CD8-positive, alpha-beta memory T cell (primary cell): ENCODE results near the gene AP4E1. TPM values are rescaled to one million over a fixed set of nuclear protein-coding genes. Genes with fewer than 3 reads are reported as not detected.

ENCODE experiments used
- CTCF ChIA-PET: fragments of 350-600 bp; sonication (Branson Sonifier 250); formaldehyde crosslinking; loops from one replicate; lab custom pipeline; 2021; ENCODE audit warnings: antibody characterized with exemption; lab: Charles Lee
- POLR2A ChIA-PET: fragments of 350-600 bp; sonication (Branson Sonifier 250); formaldehyde crosslinking; loops from one replicate; lab custom pipeline; 2021; ENCODE audit warnings: antibody characterized with exemption; lab: Charles Lee
- DNase-seq, 5 donors: peaks; one replicate each; pipeline versions ENCODE4 v3.0.0 to v3.0.0-alpha.2; 2020 to 2022; ENCODE audit warnings: mixed read lengths in 1 of 5
- H3K27ac ChIP-seq: one replicate; pipeline ENCODE4 v1.7.0; 2013; ENCODE audit warnings: low read depth, mild to moderate bottlenecking, low read length, moderate library complexity
- H3K27me3 ChIP-seq: 2 replicates; pipeline ENCODE4 v1.7.0; 2013; ENCODE audit warnings: low read length, mild to moderate bottlenecking; ENCODE audit not compliant: insufficient read depth, poor library complexity, severe bottlenecking
- H3K36me3 ChIP-seq: 2 replicates; pipeline ENCODE4 v1.7.0; 2013; ENCODE audit warnings: mild to moderate bottlenecking, low read length, moderate library complexity; ENCODE audit not compliant: insufficient read depth
- H3K4me1 ChIP-seq: 2 replicates; pipeline ENCODE4 v1.7.0; 2013; ENCODE audit warnings: mild to moderate bottlenecking, low read length, moderate library complexity; ENCODE audit not compliant: insufficient read depth
- H3K4me3 ChIP-seq: 2 replicates; pipeline ENCODE4 v1.7.0; 2013; ENCODE audit warnings: mild to moderate bottlenecking, low read length
- H3K9me3 ChIP-seq: 2 replicates; pipeline ENCODE4 v1.7.0; 2013; ENCODE audit warnings: mild to moderate bottlenecking, low read length
- H3K27ac Mint-ChIP-seq, 8 donors: one replicate each; pipeline ENCODE4 v1.8.0; 2020 to 2021; ENCODE audit warnings: mixed read lengths in 8 of 8, mild to moderate bottlenecking in 6 of 8, inconsistent platforms in 3 of 8, moderate library complexity in 3 of 8
- H3K27me3 Mint-ChIP-seq, 2 donors: one replicate each; pipeline ENCODE4 v1.8.0; 2020 to 2021; ENCODE audit warnings: mixed read lengths in 2 of 2, mild to moderate bottlenecking in 1 of 2, moderate library complexity in 1 of 2
- H3K36me3 Mint-ChIP-seq, 3 donors: one replicate each; pipeline ENCODE4 v1.8.0; 2020 to 2021; ENCODE audit warnings: mixed read lengths in 3 of 3, inconsistent platforms in 1 of 3, mild to moderate bottlenecking in 1 of 3
- H3K4me1 Mint-ChIP-seq, 3 donors: one replicate each; pipeline ENCODE4 v1.8.0; 2020 to 2021; ENCODE audit warnings: mixed read lengths in 3 of 3, inconsistent platforms in 1 of 3, mild to moderate bottlenecking in 1 of 3
- H3K4me3 Mint-ChIP-seq, 7 donors: one replicate each; pipeline ENCODE4 v1.8.0; 2020 to 2021; ENCODE audit warnings: mixed read lengths in 7 of 7, mild to moderate bottlenecking in 6 of 7, moderate library complexity in 4 of 7, inconsistent platforms in 2 of 7
- H3K9me3 Mint-ChIP-seq, 5 donors: one replicate each; pipeline ENCODE4 v1.8.0; 2020 to 2022; ENCODE audit warnings: mixed read lengths in 5 of 5, mild to moderate bottlenecking in 3 of 5, moderate library complexity in 2 of 5, inconsistent platforms in 1 of 5
- polyA plus RNA-seq: library from polyadenylated mRNA; unstranded; fragments of 300-500 nt; fragmentation: Illumina TruSeq; gene quantifications from one replicate; pipeline ENCODE4 v1.2.3, GENCODE V29; 2021
- total RNA-seq, 2 experiments: library from RNA; stranded (reverse); gene quantifications; one replicate each; pipeline ENCODE4 v1.2.3, GENCODE V29; 2021

AP4E1 gene
- total and polyA plus RNA-seq, 3 experiments from 2014 or later, result 5.8 to 18.8 (median 16.5) TPM

GRCh38 chr15:50881121-50882048 lies 27.1 kb upstream of the AP4E1 start:
- CTCF ChIA-PET, result interaction anchor here (1.0 to 1.6 kb wide), 2 partner anchors 205 to 207 kb away, joined by 3 to 4 read pairs; no protein-coding TSS in a partner anchor
- DNase-seq, result no peak
- H3K4me3 Mint-ChIP-seq, result no peak overlapping the region
- no peaks in the 10 kb centered on the region for H3K9me3 Mint-ChIP-seq
- peaks cover 54 to 83% (median 68%) of the 10 kb centered on the region in 3 donors for H3K4me1 Mint-ChIP-seq
- H3K27ac ChIP-seq, result no peak overlapping the region
- H3K9me3 ChIP-seq, result no peaks in the 10 kb centered on the region
- no peaks in the 10 kb centered on the region for H3K36me3 Mint-ChIP-seq
- no peaks in the 10 kb centered on the region for H3K36me3 ChIP-seq
- H3K27me3 Mint-ChIP-seq, result no peaks in the 10 kb centered on the region
- peaks cover 21% of the 10 kb centered on the region for H3K4me1 ChIP-seq
- H3K27me3 ChIP-seq, result no peaks in the 10 kb centered on the region
- H3K27ac Mint-ChIP-seq, result peak overlapping the region in 6 of 8 donors; percentile 74 to 89 (median 77)
- POLR2A ChIA-PET, result interaction anchor here (0.7 to 1.7 kb wide), 3 partner anchors 26 to 195 kb away, joined by 3 to 10 read pairs (median 3); partner anchors contain the start of gene TRPM7
- no peak overlapping the region for H3K4me3 ChIP-seq

GRCh38 chr15:50883903-50884302 lies 24.6 kb upstream of the AP4E1 start:
- no peak overlapping the region for H3K4me3 ChIP-seq
- no peaks in the 10 kb centered on the region for H3K27me3 ChIP-seq
- peaks cover 14% of the 10 kb centered on the region for H3K4me1 ChIP-seq
- ChIA-PET POLR2A (no interaction called here), CTCF (interaction anchor here (5.1 kb wide), 1 partner anchor 22 kb away, joined by 32 read pairs; no protein-coding TSS in a partner anchor)
- H3K27ac ChIP-seq, result no peak overlapping the region
- no peaks in the 10 kb centered on the region for H3K36me3 ChIP-seq
- no peak for DNase-seq
- Mint-ChIP-seq H3K4me1 (peaks cover 39 to 67% (median 47%) of the 10 kb centered on the region in 3 donors), H3K4me3 (peak overlapping the region in 3 of 7 donors; percentile 25 to 53 (median 38)), H3K27me3 (no peaks in the 10 kb centered on the region), H3K9me3 (no peaks in the 10 kb centered on the region), H3K36me3 (no peaks in the 10 kb centered on the region), H3K27ac (peak overlapping the region in 5 of 8 donors; percentile 17 to 67 (median 35))
- H3K9me3 ChIP-seq, result no peaks in the 10 kb centered on the region

- Mint-ChIP-seq H3K4me1 (peaks cover 33 to 61% (median 41%) of the 10 kb centered on the region in 3 donors), H3K4me3 (no peak overlapping the region), H3K27me3 (no peaks in the 10 kb centered on the region), H3K9me3 (peaks cover 0 to 3% (median 0%) of the 10 kb centered on the region in 5 donors), H3K27ac (peak overlapping the region in 4 of 8 donors; percentile 13 to 47 (median 31)), H3K36me3 (peaks cover 0 to 4% (median 2%) of the 10 kb centered on the region in 3 donors)
- POLR2A ChIA-PET, result no interaction called here
- no peak for DNase-seq
- no peak overlapping the region for H3K27ac ChIP-seq
- CTCF ChIA-PET, result interaction anchor here (0.8 to 5.1 kb wide), 8 partner anchors 9 to 231 kb away, joined by 3 to 32 read pairs (median 4); partner anchors contain the start of gene AP4E1
- H3K27me3 ChIP-seq, result no peaks in the 10 kb centered on the region
- H3K4me3 ChIP-seq, result no peak overlapping the region
- H3K36me3 ChIP-seq, result no peaks in the 10 kb centered on the region
- no peaks in the 10 kb centered on the region for H3K9me3 ChIP-seq
- peaks cover 14% of the 10 kb centered on the region for H3K4me1 ChIP-seq
Measured at GRCh38 chr15:50884540-50884939, 23.9 kb upstream of the AP4E1 start.

GRCh38 chr15:50886139-50886467 lies 22.4 kb upstream of the AP4E1 start:
- Histone ChIP-seq H3K27me3 (no peaks in the 10 kb centered on the region), H3K4me1 (peaks cover 11% of the 10 kb centered on the region), H3K27ac (no peak overlapping the region), H3K4me3 (no peak overlapping the region), H3K36me3 (no peaks in the 10 kb centered on the region), H3K9me3 (peaks cover 5% of the 10 kb centered on the region)
- POLR2A ChIA-PET, result no interaction called here
- peak overlapping the region in 1 of 7 donors; percentile 46 for H3K4me3 Mint-ChIP-seq
- peaks cover 24 to 46% (median 30%) of the 10 kb centered on the region in 3 donors for H3K4me1 Mint-ChIP-seq
- DNase-seq, result no peak
- no peaks in the 10 kb centered on the region for H3K27me3 Mint-ChIP-seq
- peak overlapping the region in 5 of 8 donors; percentile 1 to 85 (median 62) for H3K27ac Mint-ChIP-seq
- H3K36me3 Mint-ChIP-seq, result peaks cover 1 to 10% (median 8%) of the 10 kb centered on the region in 3 donors
- H3K9me3 Mint-ChIP-seq, result peaks cover 0 to 13% (median 7%) of the 10 kb centered on the region in 5 donors
- CTCF ChIA-PET, result interaction anchor here (1.7 to 5.1 kb wide), 4 partner anchors 8 to 23 kb away, joined by 4 to 32 read pairs (median 8); partner anchors contain the start of gene AP4E1

GRCh38 chr15:50886611-50887345 lies 21.7 kb upstream of the AP4E1 start:
- Mint-ChIP-seq H3K4me3 (peak overlapping the region in 1 of 7 donors; percentile 27), H3K4me1 (peaks cover 22 to 40% (median 27%) of the 10 kb centered on the region in 3 donors), H3K9me3 (peaks cover 0 to 20% (median 9%) of the 10 kb centered on the region in 5 donors), H3K27me3 (no peaks in the 10 kb centered on the region), H3K36me3 (peaks cover 1 to 11% (median 9%) of the 10 kb centered on the region in 3 donors), H3K27ac (no peak overlapping the region)
- Histone ChIP-seq H3K4me1 (peaks cover 11% of the 10 kb centered on the region), H3K27ac (no peak overlapping the region), H3K27me3 (no peaks in the 10 kb centered on the region), H3K36me3 (no peaks in the 10 kb centered on the region), H3K9me3 (peaks cover 9% of the 10 kb centered on the region), H3K4me3 (no peak overlapping the region)
- ChIA-PET POLR2A (no interaction called here), CTCF (interaction anchor here (1.7 to 5.1 kb wide), 5 partner anchors 7 to 22 kb away, joined by 4 to 32 read pairs (median 6); partner anchors contain the start of gene AP4E1)
- no peak for DNase-seq

- no peak overlapping the region for H3K4me3 Mint-ChIP-seq
- Histone ChIP-seq H3K27me3 (no peaks in the 10 kb centered on the region), H3K36me3 (no peaks in the 10 kb centered on the region), H3K9me3 (peaks cover 9% of the 10 kb centered on the region), H3K27ac (no peak overlapping the region), H3K4me3 (no peak overlapping the region), H3K4me1 (peaks cover 11% of the 10 kb centered on the region)
- peaks cover 0 to 22% (median 11%) of the 10 kb centered on the region in 5 donors for H3K9me3 Mint-ChIP-seq
- DNase-seq, result no peak
- POLR2A ChIA-PET, result no interaction called here
- H3K27me3 Mint-ChIP-seq, result no peaks in the 10 kb centered on the region
- H3K36me3 Mint-ChIP-seq, result peaks cover 1 to 12% (median 9%) of the 10 kb centered on the region in 3 donors
- H3K27ac Mint-ChIP-seq, result peak overlapping the region in 1 of 8 donors; percentile 43
- peaks cover 21 to 33% (median 27%) of the 10 kb centered on the region in 3 donors for H3K4me1 Mint-ChIP-seq
- CTCF ChIA-PET, result interaction anchor here (1.8 to 5.1 kb wide), 2 partner anchors 11 to 18 kb away, joined by 4 to 32 read pairs; no protein-coding TSS in a partner anchor
Measured at GRCh38 chr15:50888054-50888453, 20.4 kb upstream of the AP4E1 start.

GRCh38 chr15:50889589-50889988 lies 18.9 kb upstream of the AP4E1 start:
- CTCF ChIA-PET, result interaction anchor here (1.5 kb wide), 1 partner anchor 18 kb away, joined by 4 read pairs; no protein-coding TSS in a partner anchor

More at GRCh38 chr15:50889589-50889988, 18.9 kb upstream of the AP4E1 start:
- Histone ChIP-seq H3K27me3 (no peaks in the 10 kb centered on the region), H3K36me3 (no peaks in the 10 kb centered on the region), H3K4me1 (peaks cover 11% of the 10 kb centered on the region), H3K9me3 (peaks cover 9% of the 10 kb centered on the region), H3K27ac (no peak overlapping the region), H3K4me3 (no peak overlapping the region)
- H3K27ac Mint-ChIP-seq, result no peak overlapping the region
- POLR2A ChIA-PET, result no interaction called here
- no peaks in the 10 kb centered on the region for H3K27me3 Mint-ChIP-seq
- no peak overlapping the region for H3K4me3 Mint-ChIP-seq
- peaks cover 11 to 21% (median 16%) of the 10 kb centered on the region in 3 donors for H3K4me1 Mint-ChIP-seq
- peaks cover 6 to 23% (median 9%) of the 10 kb centered on the region in 3 donors for H3K36me3 Mint-ChIP-seq
- H3K9me3 Mint-ChIP-seq, result peaks cover 0 to 28% (median 19%) of the 10 kb centered on the region in 5 donors
- DNase-seq, result no peak
